OCI-LY3 (cell line): Measurements from ENCODE around the gene CCDC69.
"Not testable (repeated sequence)": the region's sequence is repeated elsewhere in the genome, so short reads cannot be mapped to it uniquely, and the experiment has no call there.

ENCODE experiments used
- H2AFZ ChIP-seq: fragments of 200-600, 300-600 bp; shearing (Covaris generic); 2 replicates; pipeline ENCODE4 v1.6.0; 2014; ENCODE audit warnings: antibody characterized with exemption, low read depth, low read length
- H3K27ac ChIP-seq: fragments of 200-600, 300-600 bp; sonication (generic); 2 replicates; pipeline ENCODE4 v1.5.1; 2014; ENCODE audit warnings: mild to moderate bottlenecking, low read length, moderate library complexity, mixed read lengths
- H3K27me3 ChIP-seq: fragments of 200-600, 300-600 bp; sonication (generic); 2 replicates; pipeline ENCODE4 v1.6.1; 2014; ENCODE audit warnings: low read depth, low read length, mixed read lengths
- H3K36me3 ChIP-seq: fragments of 200-600, 300-600 bp; sonication (generic); replicated peaks from 2 replicates; pipeline ENCODE3; 2014; ENCODE audit warnings: low read depth, low read length, mixed read lengths
- H3K4me1 ChIP-seq: fragments of 300-600, 200-600 bp; sonication (generic); 2 replicates; pipeline ENCODE4 v1.6.1; 2014; ENCODE audit warnings: low read length, mixed read lengths
- H3K4me2 ChIP-seq: fragments of 200-600, 300-600 bp; sonication (generic); 2 replicates; pipeline ENCODE4 v1.6.1; 2014; ENCODE audit warnings: low read length, mixed read lengths
- H3K4me3 ChIP-seq: fragments of 300-600, 200-600 bp; sonication (generic); 2 replicates; pipeline ENCODE4 v1.5.1; 2014; ENCODE audit warnings: antibody characterized with exemption, mild to moderate bottlenecking, low read length, moderate library complexity
- H3K79me2 ChIP-seq: fragments of 300-600, 200-600 bp; shearing (Covaris generic); 2 replicates; pipeline ENCODE4 v1.6.1; 2014; ENCODE audit warnings: mild to moderate bottlenecking, low read length, mixed read lengths
- H3K9ac ChIP-seq: fragments of 300-600, 200-600 bp; shearing (Covaris generic); 2 replicates; pipeline ENCODE4 v1.6.0; 2014; ENCODE audit warnings: mild to moderate bottlenecking, low read length, moderate library complexity
- H3K9me3 ChIP-seq: fragments of 200-600, 300-600 bp; shearing (Covaris generic); 2 replicates; pipeline ENCODE4 v1.6.1; 2014; ENCODE audit warnings: low read length, mixed read lengths; ENCODE audit not compliant: insufficient read depth
- H4K20me1 ChIP-seq: fragments of 200-600, 300-600 bp; sonication (generic); 2 replicates; pipeline ENCODE4 v1.6.1; 2016; ENCODE audit warnings: low read length, mixed read lengths; ENCODE audit not compliant: insufficient read depth
- CTCF ChIP-seq: fragments of 200-600, 300-600 bp; sonication (generic); IDR thresholded peaks from 2 replicates; pipeline ENCODE4 v1.5.1; 2014; ENCODE audit warnings: antibody characterized with exemption, low read length, low read depth
- EZH2phosphoT487 ChIP-seq: fragments of 200-600 bp; shearing (Covaris generic); IDR thresholded peaks from 2 replicates; pipeline ENCODE4 v1.6.1; 2018; ENCODE audit warnings: antibody characterized with exemption, mixed run types, low read depth

Gene CCDC69

GRCh38 chr5:151199581-151200185, 24.2 kb downstream of the CCDC69 start:
- no peak overlapping the region for H3K4me3 ChIP-seq
- no peaks in the 10 kb centered on the region for H3K27me3 ChIP-seq
- H3K9ac ChIP-seq, result no peak overlapping the region
- H3K4me1 ChIP-seq, result peaks cover 15% of the 10 kb centered on the region
- TF ChIP-seq EZH2phosphoT487 (no peak), CTCF (no peak)
- no peak overlapping the region for H3K27ac ChIP-seq
- no peak overlapping the region for H2AFZ ChIP-seq
- H4K20me1 ChIP-seq, result no peaks in the 10 kb centered on the region
- H3K4me2 ChIP-seq, result no peak overlapping the region
- peaks cover 27% of the 10 kb centered on the region for H3K36me3 ChIP-seq
- no peaks in the 10 kb centered on the region for H3K79me2 ChIP-seq
- H3K9me3 ChIP-seq, result no peaks in the 10 kb centered on the region

GRCh38 chr5:151198861-151199260, 25.0 kb downstream of the CCDC69 start:
- H3K9ac ChIP-seq, result no peak overlapping the region
- no peak overlapping the region for H3K4me2 ChIP-seq
- peaks cover 32% of the 10 kb centered on the region for H3K36me3 ChIP-seq
- peaks cover 15% of the 10 kb centered on the region for H3K4me1 ChIP-seq
- no peak overlapping the region for H2AFZ ChIP-seq
- H3K79me2 ChIP-seq, result no peaks in the 10 kb centered on the region
- H3K9me3 ChIP-seq, result no peaks in the 10 kb centered on the region
- no peak overlapping the region for H3K4me3 ChIP-seq
- H3K27ac ChIP-seq, result no peak overlapping the region
- no peaks in the 10 kb centered on the region for H3K27me3 ChIP-seq
- no peaks in the 10 kb centered on the region for H4K20me1 ChIP-seq
- no peak for TF ChIP-seq CTCF
- TF ChIP-seq EZH2phosphoT487, result no peak

GRCh38 chr5:151197291-151197600, 26.6 kb downstream of the CCDC69 start:
- 0 out of 2 replicates have a peak overlapping the region, but pooled peaks have one; percentile 14 for H3K27ac ChIP-seq
- H3K9ac ChIP-seq, H2AFZ ChIP-seq, H4K20me1 ChIP-seq, H3K9me3 ChIP-seq, H3K27me3 ChIP-seq, H3K4me3 ChIP-seq, H3K79me2 ChIP-seq, H3K4me2 ChIP-seq: not testable (repeated sequence)
- peaks cover 39% of the 10 kb centered on the region for H3K36me3 ChIP-seq
- peaks cover 16% of the 10 kb centered on the region for H3K4me1 ChIP-seq

GRCh38 chr5:151196556-151197290, 27.2 kb downstream of the CCDC69 start:
- Histone ChIP-seq H3K4me1 (peaks cover 21% of the 10 kb centered on the region), H3K4me3 (no peak overlapping the region), H3K27me3 (no peaks in the 10 kb centered on the region), H3K27ac (peak overlapping the region; percentile 40; the same call in 1 of the 2 replicates), H3K9ac (no peak overlapping the region), H4K20me1 (no peaks in the 10 kb centered on the region), H3K9me3 (peaks cover 5% of the 10 kb centered on the region; the same call in 1 of the 2 replicates), H3K4me2 (peak overlapping the region; percentile 38), H2AFZ (no peak overlapping the region), H3K79me2 (no peaks in the 10 kb centered on the region), H3K36me3 (peaks cover 40% of the 10 kb centered on the region)
- no peak for TF ChIP-seq CTCF
- no peak for TF ChIP-seq EZH2phosphoT487
